ENCODE measurements around the gene NFYC.

DNA sequence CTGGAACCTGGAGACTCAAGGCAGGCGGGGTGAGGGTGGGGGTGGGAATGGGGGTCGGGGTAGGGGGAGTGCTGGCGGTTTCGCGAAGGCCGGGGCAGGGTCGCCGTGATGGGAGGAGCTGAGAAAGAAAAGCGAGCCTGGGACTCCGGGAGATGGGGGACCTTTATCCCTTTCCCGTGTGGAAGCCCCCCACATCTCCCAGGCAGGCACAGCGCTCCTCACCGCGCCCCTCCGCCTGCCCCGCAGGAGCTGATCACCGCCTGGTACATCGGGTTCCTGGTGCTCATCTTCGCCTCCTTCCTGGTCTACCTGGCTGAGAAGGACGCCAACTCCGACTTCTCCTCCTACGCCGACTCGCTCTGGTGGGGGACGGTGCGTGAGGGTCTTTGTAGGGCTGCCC, 127.6 kb downstream of the NFYC start:
- TF ChIP-seq, protein P1, sequence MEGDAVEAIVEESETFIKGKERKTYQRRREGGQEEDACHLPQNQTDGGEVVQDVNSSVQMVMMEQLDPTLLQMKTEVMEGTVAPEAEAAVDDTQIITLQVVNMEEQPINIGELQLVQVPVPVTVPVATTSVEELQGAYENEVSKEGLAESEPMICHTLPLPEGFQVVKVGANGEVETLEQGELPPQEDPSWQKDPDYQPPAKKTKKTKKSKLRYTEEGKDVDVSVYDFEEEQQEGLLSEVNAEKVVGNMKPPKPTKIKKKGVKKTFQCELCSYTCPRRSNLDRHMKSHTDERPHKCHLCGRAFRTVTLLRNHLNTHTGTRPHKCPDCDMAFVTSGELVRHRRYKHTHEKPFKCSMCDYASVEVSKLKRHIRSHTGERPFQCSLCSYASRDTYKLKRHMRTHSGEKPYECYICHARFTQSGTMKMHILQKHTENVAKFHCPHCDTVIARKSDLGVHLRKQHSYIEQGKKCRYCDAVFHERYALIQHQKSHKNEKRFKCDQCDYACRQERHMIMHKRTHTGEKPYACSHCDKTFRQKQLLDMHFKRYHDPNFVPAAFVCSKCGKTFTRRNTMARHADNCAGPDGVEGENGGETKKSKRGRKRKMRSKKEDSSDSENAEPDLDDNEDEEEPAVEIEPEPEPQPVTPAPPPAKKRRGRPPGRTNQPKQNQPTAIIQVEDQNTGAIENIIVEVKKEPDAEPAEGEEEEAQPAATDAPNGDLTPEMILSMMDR (IDR thresholded peaks at IDR 0.05; ENCODE audit: borderline replicate concordance, extremely low read depth, low read length, poor library complexity, severe bottlenecking): no peak
- no peak for TF ChIP-seq EZH2 (IDR thresholded peaks at IDR 0.05; ENCODE audit: borderline replicate concordance, low read depth, low read length, severe bottlenecking)

Measured in DND-41 (cell line).